HG02610 (cell line): ENCODE results near the gene MOB2.
"Not testable (repeated sequence)": the region's sequence is repeated elsewhere in the genome, so short reads cannot be mapped to it uniquely, and the experiment has no call there.

Experiments
- ATAC-seq: cut with Tn5 transposase; IDR thresholded peaks from one replicate; pipeline ENCODE4 v1.9.1; 2021; ENCODE audit warnings: mild to moderate bottlenecking, moderate library complexity; ENCODE audit not compliant: unreplicated experiment

Gene MOB2

GRCh38 chr11:1518301-1518700 lies 31.7 kb upstream of the MOB2 start:
- no peak for ATAC-seq

- no peak for ATAC-seq
These were observed 30.8 kb upstream of the MOB2 start for GRCh38 chr11:1517117-1518005.

GRCh38 chr11:1516273-1517067 lies 29.9 kb upstream of the MOB2 start:
- ATAC-seq: no peak

GRCh38 chr11:1515082-1516060 lies 28.8 kb upstream of the MOB2 start:
- no peak for ATAC-seq

- ATAC-seq: no peak
These were observed 27.9 kb upstream of the MOB2 start for GRCh38 chr11:1514336-1515061.

- no peak for ATAC-seq
These were observed 27.0 kb upstream of the MOB2 start for GRCh38 chr11:1513326-1514296.

- not testable (repeated sequence) for ATAC-seq
These were observed 26.1 kb upstream of the MOB2 start for GRCh38 chr11:1512531-1513258.

GRCh38 chr11:1511937-1512496 lies 25.4 kb upstream of the MOB2 start:
- no peak for ATAC-seq

- no peak for ATAC-seq
These were observed 24.3 kb upstream of the MOB2 start for GRCh38 chr11:1510928-1511327.

GRCh38 chr11:1510351-1510750 lies 23.8 kb upstream of the MOB2 start:
- not testable (repeated sequence) for ATAC-seq

GRCh38 chr11:1509626-1510255 lies 23.2 kb upstream of the MOB2 start:
- ATAC-seq: no peak

- ATAC-seq: no peak
These were observed 22.4 kb upstream of the MOB2 start for GRCh38 chr11:1508986-1509385.

GRCh38 chr11:1508491-1508891 lies 21.9 kb upstream of the MOB2 start:
- ATAC-seq: no peak

GRCh38 chr11:1507381-1508140 lies 21.0 kb upstream of the MOB2 start:
- no peak for ATAC-seq

- ATAC-seq: no peak
These were observed 20.4 kb upstream of the MOB2 start for GRCh38 chr11:1506981-1507380.

- ATAC-seq: no peak
These were observed 18.9 kb upstream of the MOB2 start for GRCh38 chr11:1505480-1505879.
